T-helper 1 cell treated with Interleukin-12 subunit alpha and Interleukin-12 subunit beta and Interleukin-4 antibody, amounts not matched to agents 30 ng/mL and 1 ng/mL, for 36 hours (primary cell): Measurements from ENCODE around the gene XPR1. TPM values are rescaled to one million over a fixed set of nuclear protein-coding genes. Genes with fewer than 3 reads are reported as not detected.

Experiments used
- intact Hi-C: fragments of 100-400 bp; cut with micrococcal nuclease; formaldehyde crosslinking; loops from one replicate; pipeline ENCODE4 v1.15.1; 2024
- total RNA-seq: library from RNA; stranded (reverse); gene quantifications from 2 replicates; pipeline ENCODE4 v1.2.3, GENCODE V29; 2022

XPR1 gene
- total RNA-seq, 1 donor from 2014 or later = 24.2 TPM

- intact Hi-C loops = no loop called here
Measured at GRCh38 chr1:180925471-180926051, 293.7 kb downstream of the XPR1 start.

GRCh38 chr1:180926164-180926981, 294.6 kb downstream of the XPR1 start:
- intact Hi-C loops = no loop called here

GRCh38 chr1:180927348-180927747, 295.5 kb downstream of the XPR1 start:
- intact Hi-C loops = no loop called here

- intact Hi-C loops = no loop called here
Measured at GRCh38 chr1:180927841-180928240, 296.0 kb downstream of the XPR1 start.

GRCh38 chr1:180928331-180929230, 296.8 kb downstream of the XPR1 start:
- intact Hi-C loops = no loop called here

GRCh38 chr1:180929389-180929788, 297.6 kb downstream of the XPR1 start:
- intact Hi-C loops = no loop called here

- intact Hi-C loops = no loop called here
Measured at GRCh38 chr1:180930687-180931086, 298.9 kb downstream of the XPR1 start.

GRCh38 chr1:180931529-180931928, 299.7 kb downstream of the XPR1 start:
- intact Hi-C loops = no loop called here

- intact Hi-C loops = no loop called here
Measured at GRCh38 chr1:180932378-180932777, 300.6 kb downstream of the XPR1 start.

GRCh38 chr1:180933141-180933540, 301.3 kb downstream of the XPR1 start:
- intact Hi-C loops = no loop called here

- intact Hi-C loops = no loop called here
Measured at GRCh38 chr1:180934563-180934962, 302.7 kb downstream of the XPR1 start.

- intact Hi-C loops = no loop called here
Measured at GRCh38 chr1:180935326-180936109, 303.7 kb downstream of the XPR1 start.

GRCh38 chr1:180936110-180937011, 304.5 kb downstream of the XPR1 start:
- intact Hi-C loops = no loop called here

- intact Hi-C loops = no loop called here
Measured at GRCh38 chr1:180937012-180937372, 305.2 kb downstream of the XPR1 start.

- intact Hi-C loops = no loop called here
Measured at GRCh38 chr1:180937624-180938225, 305.9 kb downstream of the XPR1 start.

GRCh38 chr1:180939073-180939710, 307.4 kb downstream of the XPR1 start:
- intact Hi-C loops = no loop called here

- intact Hi-C loops = no loop called here
Measured at GRCh38 chr1:180939711-180940103, 307.9 kb downstream of the XPR1 start.
